OCI-LY7 (cell line): Measurements from ENCODE around the gene TPPP.

Experiments
- CTCF ChIP-seq: fragments of 200-600 bp; sonication (generic); conservative IDR thresholded peaks from 2 replicates; pipeline ENCODE4 v1.5.1; 2014; ENCODE audit warnings: mild to moderate bottlenecking, antibody characterized with exemption, low read length, moderate library complexity, mixed read lengths
- EZH2phosphoT487 ChIP-seq: fragments of 200-600 bp; sonication (generic); IDR thresholded peaks from 2 replicates; pipeline ENCODE4 v1.6.1; 2018; ENCODE audit warnings: low read depth, borderline replicate concordance, mild to moderate bottlenecking, mixed run types, antibody characterized with exemption, low read length, moderate library complexity, mixed read lengths

DNA sequence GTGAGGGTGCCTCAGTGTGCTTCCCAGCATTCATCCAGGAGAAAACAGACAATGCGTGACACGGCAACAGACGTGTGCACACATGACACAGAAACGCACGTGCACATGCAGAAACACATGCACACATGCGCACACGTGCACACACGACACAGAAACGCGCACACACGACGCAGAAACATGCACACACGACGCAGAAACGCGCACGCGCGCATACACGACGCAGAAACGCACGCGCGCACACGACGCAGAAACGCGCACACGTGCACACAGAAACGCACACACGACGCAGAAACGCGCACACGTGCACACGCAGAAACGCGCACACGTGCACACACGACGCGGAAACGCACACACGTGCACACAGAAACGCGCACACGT is 16.5 kb downstream of the TPPP start:
- TF ChIP-seq CTCF (no peak), EZH2phosphoT487 (no peak)
